ENCODE data around the gene NFASC. TPM values are rescaled to one million over a fixed set of nuclear protein-coding genes. Genes with fewer than 3 reads are reported as not detected.

Gene NFASC
- total and polyA plus RNA-seq, 9 of the 15 experiments (the other 6 are each of a cell fraction or from before 2014, with no cell fraction given): 0.03 to 0.16 (median 0.06) TPM; not detected in 6

GRCh38 chr1:204932573-204932909 lies 61.9 kb downstream of the NFASC start:
- Histone ChIP-seq H2AFZ (ENCODE audit: low read depth, low read length) (no peak overlapping the region), H3K9ac (ENCODE audit: insufficient read depth in 1 of 2, low read depth in 2 of 2, low read length in 2 of 2) (no peak overlapping the region), H3K9me1 (ENCODE audit: control insufficient read depth, insufficient read depth, low read length) (no peaks in the 10 kb centered on the region), H4K20me1 (replicated peaks; ENCODE audit: control insufficient read depth, insufficient read depth, low read length) (0 out of 2 replicates have a peak, but pooled peaks cover 5% of the 10 kb centered on the region), H3K79me2 (ENCODE audit: control insufficient read depth, insufficient read depth, low read length) (no peaks in the 10 kb centered on the region), H3K36me3 (ENCODE audit: control insufficient read depth, insufficient read depth, low read length) (no peaks in the 10 kb centered on the region), H3K4me3 (no peak overlapping the region), H3K27ac (ENCODE audit: extremely low read depth, low read depth, low read length) (no peak overlapping the region), H3K4me2 (ENCODE audit: insufficient read depth, low read length) (no peak overlapping the region), H3K4me1 (replicated peaks in 1 of 2; ENCODE audit: control insufficient read depth in 2 of 2, insufficient read depth in 2 of 2, low read length in 2 of 2) (0 out of 5 replicates have a peak, but pooled peaks cover 0 to 2% of the 10 kb centered on the region in 2 experiments), H3K9me3 (replicated peaks; ENCODE audit: control insufficient read depth, insufficient read depth, low read depth, low read length) (no peaks in the 10 kb centered on the region), H3K27me3 (ENCODE audit: control insufficient read depth in 2 of 2, insufficient read depth in 2 of 2, low read length in 2 of 2) (peaks cover 31 to 59% of the 10 kb centered on the region in 2 experiments)
- FAIRE-seq: no peak
- CTCF ChIA-PET (ENCODE audit: low intra/inter-chr PET ratio): no interaction called here
- DNase-seq (ENCODE audit: extremely low read depth in 1 of 4, low spot score in 3 of 4): no peak
- no peak for ATAC-seq
- WGBS (ENCODE audit: insufficient coverage, low coverage, missing lambda C conversion rate): 0% methylated on average over 7 of the region's 7 CpGs
- in situ Hi-C loops (cut with MboI) (no loop called here), intact Hi-C loops (cut with micrococcal nuclease) (no loop called here)
- BruUV-seq (replicated peaks): no TSS peak
- TF ChIP-seq E2F3 (CRISPR knock-in tag; IDR thresholded peaks at IDR 0.05) (no peak), KLF1 (tag; IDR thresholded peaks at IDR 0.05) (0 out of 2 replicates have a peak, but pooled peaks have one; percentile 33)
- POLR2A ChIA-PET: no interaction called here

GRCh38 chr1:204935155-204935554 lies 64.5 kb downstream of the NFASC start:
- 17% methylated on average over 3 of the region's 3 CpGs for WGBS (ENCODE audit: insufficient coverage, low coverage, missing lambda C conversion rate)
- Histone ChIP-seq H3K4me3 (no peak overlapping the region), H3K9me1 (ENCODE audit: control insufficient read depth, insufficient read depth, low read length) (no peaks in the 10 kb centered on the region), H2AFZ (ENCODE audit: low read depth, low read length) (no peak overlapping the region), H3K36me3 (ENCODE audit: control insufficient read depth, insufficient read depth, low read length) (no peaks in the 10 kb centered on the region), H3K4me2 (ENCODE audit: insufficient read depth, low read length) (no peak overlapping the region), H3K4me1 (replicated peaks in 1 of 2; ENCODE audit: control insufficient read depth in 2 of 2, insufficient read depth in 2 of 2, low read length in 2 of 2) (no peaks in the 10 kb centered on the region), H3K27me3 (ENCODE audit: control insufficient read depth in 2 of 2, insufficient read depth in 2 of 2, low read length in 2 of 2) (peaks cover 34 to 45% of the 10 kb centered on the region in 2 experiments), H3K27ac (ENCODE audit: extremely low read depth, low read depth, low read length) (no peak overlapping the region), H3K9ac (ENCODE audit: insufficient read depth in 1 of 2, low read depth in 2 of 2, low read length in 2 of 2) (no peak overlapping the region), H3K79me2 (ENCODE audit: control insufficient read depth, insufficient read depth, low read length) (no peaks in the 10 kb centered on the region), H3K9me3 (replicated peaks; ENCODE audit: control insufficient read depth, insufficient read depth, low read depth, low read length) (no peaks in the 10 kb centered on the region), H4K20me1 (replicated peaks; ENCODE audit: control insufficient read depth, insufficient read depth, low read length) (0 out of 2 replicates have a peak, but pooled peaks cover 5% of the 10 kb centered on the region)
- CTCF ChIA-PET (ENCODE audit: low intra/inter-chr PET ratio): no interaction called here
- POLR2A ChIA-PET: interaction anchor here (0.7 kb wide), 1 partner anchor 128 kb away, joined by 4 read pairs; no protein-coding TSS in a partner anchor
- no TSS peak for BruUV-seq (replicated peaks)
- FAIRE-seq (no peak), ATAC-seq (no peak), DNase-seq (ENCODE audit: extremely low read depth in 1 of 4, low spot score in 3 of 4) (no peak)
- in situ Hi-C loops (cut with MboI) (no loop called here), intact Hi-C loops (cut with micrococcal nuclease) (no loop called here)
- no peak for TF ChIP-seq ZNF583 (CRISPR knock-in tag; IDR thresholded peaks at IDR 0.05)
- TF ChIP-seq ZNF41 (CRISPR knock-in tag; conservative IDR thresholded peaks at IDR 0.05): peak; percentile 90

Measured in K562 (cell line).